Fibroblast of mammary gland (primary cell): Measurements from ENCODE around the gene MYO3B.

Source experiments
- DNase-seq: peaks from one replicate; pipeline ENCODE4 v3.0.0-alpha.2; 2010; ENCODE audit warnings: low read depth
- H3K4me3 ChIP-seq: 2 replicates; pipeline ENCODE4 v1.5.1; 2011; ENCODE audit warnings: low read depth, mild to moderate bottlenecking, low read length, moderate library complexity; ENCODE audit not compliant: control insufficient read depth
- TF ChIP-seq, protein P1 (sequence below): conservative IDR thresholded peaks from 2 replicates; pipeline ENCODE4 v1.5.1; 2011; ENCODE audit warnings: low read depth, low read length, inconsistent platforms; ENCODE audit not compliant: control insufficient read depth, insufficient read depth

The MYO3B gene

DNA sequence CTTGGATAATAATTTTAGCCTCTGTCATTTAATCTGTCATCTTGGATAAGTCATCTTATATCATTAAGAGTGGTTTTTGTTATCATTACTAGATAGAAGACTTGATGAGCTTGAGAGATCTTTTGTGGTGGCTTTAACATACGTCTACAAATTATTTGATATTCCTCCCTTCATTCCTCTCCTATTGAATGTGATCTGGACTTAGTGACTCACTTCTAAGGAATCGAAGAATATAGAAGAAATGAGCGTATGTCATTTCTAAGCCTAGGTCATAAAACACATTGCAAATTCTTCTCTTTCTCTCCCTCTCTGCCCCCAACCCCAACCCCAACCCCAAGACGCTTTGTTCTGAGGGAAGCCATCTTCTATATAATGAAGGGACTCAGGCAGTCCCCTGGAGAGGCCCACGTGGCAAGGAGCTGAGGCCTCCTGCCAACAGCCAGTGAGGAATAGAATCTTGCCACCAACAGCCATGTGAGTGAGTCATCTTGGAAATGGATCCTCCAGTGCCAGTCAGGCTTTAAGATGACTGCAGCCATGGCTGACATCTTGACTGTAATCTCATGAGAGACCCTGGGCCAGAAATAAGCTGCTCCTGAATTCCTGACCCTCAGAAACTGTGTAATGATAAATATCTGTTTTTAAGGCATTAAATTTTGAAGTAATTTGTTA is 315.6 kb downstream of the MYO3B start:
- peak; percentile 17 for DNase-seq
- TF ChIP-seq, protein P1, sequence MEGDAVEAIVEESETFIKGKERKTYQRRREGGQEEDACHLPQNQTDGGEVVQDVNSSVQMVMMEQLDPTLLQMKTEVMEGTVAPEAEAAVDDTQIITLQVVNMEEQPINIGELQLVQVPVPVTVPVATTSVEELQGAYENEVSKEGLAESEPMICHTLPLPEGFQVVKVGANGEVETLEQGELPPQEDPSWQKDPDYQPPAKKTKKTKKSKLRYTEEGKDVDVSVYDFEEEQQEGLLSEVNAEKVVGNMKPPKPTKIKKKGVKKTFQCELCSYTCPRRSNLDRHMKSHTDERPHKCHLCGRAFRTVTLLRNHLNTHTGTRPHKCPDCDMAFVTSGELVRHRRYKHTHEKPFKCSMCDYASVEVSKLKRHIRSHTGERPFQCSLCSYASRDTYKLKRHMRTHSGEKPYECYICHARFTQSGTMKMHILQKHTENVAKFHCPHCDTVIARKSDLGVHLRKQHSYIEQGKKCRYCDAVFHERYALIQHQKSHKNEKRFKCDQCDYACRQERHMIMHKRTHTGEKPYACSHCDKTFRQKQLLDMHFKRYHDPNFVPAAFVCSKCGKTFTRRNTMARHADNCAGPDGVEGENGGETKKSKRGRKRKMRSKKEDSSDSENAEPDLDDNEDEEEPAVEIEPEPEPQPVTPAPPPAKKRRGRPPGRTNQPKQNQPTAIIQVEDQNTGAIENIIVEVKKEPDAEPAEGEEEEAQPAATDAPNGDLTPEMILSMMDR = no peak
- no peak overlapping the region for H3K4me3 ChIP-seq

DNA sequence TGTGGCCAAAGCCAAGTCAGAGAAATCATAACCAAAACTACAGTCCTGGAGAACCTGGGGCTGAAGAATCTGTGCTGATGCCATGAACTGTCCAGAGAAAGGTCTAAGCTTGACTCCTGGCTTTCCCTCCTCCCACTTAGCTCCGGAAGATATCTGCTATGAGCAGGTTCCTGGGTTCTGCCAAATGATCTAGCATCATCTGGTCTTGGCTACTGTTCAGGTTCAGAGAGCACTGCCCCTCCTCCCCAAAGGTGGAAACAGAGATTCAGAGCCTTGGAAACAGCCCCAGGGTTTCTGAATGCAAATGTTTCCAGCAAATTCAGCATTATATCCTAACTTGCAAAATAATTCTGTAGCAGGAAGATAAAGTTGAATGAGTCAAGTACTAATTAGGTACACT is 317.9 kb downstream of the MYO3B start:
- DNase-seq = no peak
- H3K4me3 ChIP-seq = no peak overlapping the region
- TF ChIP-seq, protein P1 = no peak

DNA sequence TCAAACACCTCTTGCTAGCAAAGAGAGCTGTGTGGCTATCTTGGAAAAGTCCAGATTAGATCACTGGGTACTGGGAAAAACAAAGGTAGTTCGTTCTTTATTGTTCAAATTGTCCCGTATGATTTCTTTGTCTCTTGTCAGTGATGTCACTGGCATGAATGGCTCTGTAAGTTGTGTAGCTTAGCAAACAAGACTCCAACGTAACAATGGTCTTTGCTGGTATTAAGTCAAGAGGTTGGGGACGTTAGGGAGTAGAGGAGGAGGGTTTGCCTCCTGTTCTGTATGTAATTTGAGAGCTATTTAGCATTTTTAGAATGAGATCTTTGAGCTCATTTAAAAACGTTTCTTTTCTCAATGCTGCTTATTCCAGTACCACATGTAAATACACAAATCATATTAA is 320.7 kb downstream of the MYO3B start:
- TF ChIP-seq, protein P1 = no peak
- DNase-seq = no peak
- H3K4me3 ChIP-seq = no peak overlapping the region

DNA sequence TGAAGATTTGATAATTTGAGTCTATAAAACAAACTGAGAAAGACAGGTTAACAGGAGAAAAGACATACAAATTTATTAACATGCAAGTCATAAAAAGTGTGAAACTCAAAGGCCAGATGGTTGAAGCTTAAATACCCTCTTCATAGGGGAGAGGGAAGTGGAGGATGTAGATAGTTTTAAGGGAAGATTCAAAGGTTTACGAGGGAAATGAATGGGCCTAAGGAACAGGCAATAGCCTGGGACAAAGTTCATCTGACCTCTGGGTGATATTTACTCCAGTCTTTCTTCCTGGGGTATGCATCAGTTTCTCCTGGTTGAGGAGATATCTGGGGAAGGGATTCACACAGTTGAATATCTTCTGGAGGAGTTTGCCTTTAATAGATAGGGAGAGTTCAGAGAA is 322.2 kb downstream of the MYO3B start:
- no peak overlapping the region for H3K4me3 ChIP-seq
- no peak for DNase-seq
- TF ChIP-seq, protein P1 = no peak

DNA sequence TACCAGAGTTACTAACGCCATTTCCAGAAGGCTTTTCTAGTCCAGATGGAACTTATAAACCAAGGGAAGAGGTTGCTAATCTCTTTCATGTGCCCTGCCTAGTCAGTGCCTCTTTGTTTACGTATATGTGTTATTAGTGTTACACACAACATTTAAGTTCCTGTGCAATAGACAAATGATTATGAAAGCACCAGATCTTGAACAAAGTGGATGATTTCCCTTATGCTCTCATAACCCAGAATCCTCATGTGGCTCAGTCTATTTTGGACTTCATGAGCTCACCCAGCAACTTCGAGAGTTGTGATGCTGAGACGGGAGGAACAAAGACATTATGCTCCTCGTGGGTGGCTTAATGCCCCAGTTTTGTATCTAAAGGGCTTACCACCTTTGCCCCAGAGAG is 322.8 kb downstream of the MYO3B start:
- DNase-seq = peak; percentile 5
- no peak overlapping the region for H3K4me3 ChIP-seq
- TF ChIP-seq, protein P1 = no peak

DNA sequence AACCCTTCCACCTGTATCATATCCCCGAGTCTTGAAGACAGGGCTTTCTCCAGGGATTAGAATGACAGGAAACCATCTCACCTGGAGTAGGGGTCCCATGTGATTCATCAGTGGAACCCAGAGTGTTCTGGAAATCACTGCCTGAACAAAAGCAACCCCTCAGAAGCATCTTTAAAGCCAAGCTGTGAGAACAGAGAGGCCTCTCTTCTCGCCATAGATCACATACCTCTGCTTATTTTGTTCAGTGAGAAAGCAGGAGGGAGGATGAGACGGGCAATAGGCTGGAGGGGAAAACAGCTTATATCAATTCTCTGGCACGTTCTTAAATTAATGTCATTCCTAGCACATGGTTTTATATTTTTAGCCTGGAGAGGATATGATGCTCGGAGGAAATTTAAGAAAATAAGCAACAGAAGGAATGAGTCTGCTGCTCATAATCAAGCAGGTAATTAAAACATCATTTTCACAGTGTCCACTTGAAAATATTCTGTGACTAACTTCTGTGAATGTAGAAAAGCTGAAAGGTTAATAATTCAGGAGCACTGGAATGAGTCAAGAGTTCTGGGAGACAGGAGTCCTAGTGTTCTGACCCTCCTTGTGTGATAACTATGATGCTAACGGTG is 323.6 kb downstream of the MYO3B start:
- H3K4me3 ChIP-seq = no peak overlapping the region
- no peak for DNase-seq
- TF ChIP-seq, protein P1 = no peak
